GM23338 (cell line): ENCODE results near the gene CACNG3. TPM values are rescaled to one million over a fixed set of nuclear protein-coding genes. Genes with fewer than 3 reads are reported as not detected.
A peak's percentile ranks its signal among the peaks of the same experiment; 100 is the strongest.

Source experiments
- ATAC-seq: fragments of 200-7000 bp; cut with Tn5 transposase; 3 replicates; pipeline ENCODE4 v1.9.1; 2020
- DNase-seq: peaks from one replicate; pipeline ENCODE4 v3.0.0-alpha.2; 2015; ENCODE audit warnings: low spot score
- H2AFZ ChIP-seq: fragments of 200-600 bp; sonication (generic); 2 replicates; pipeline ENCODE4 v1.8.0; 2016; ENCODE audit warnings: antibody characterized with exemption, mild to moderate bottlenecking, moderate library complexity
- H3F3A ChIP-seq: fragments of 200-600 bp; sonication (generic); replicated peaks from 2 replicates; pipeline ENCODE4 v1.8.0; 2017; ENCODE audit warnings: antibody characterized with exemption, mixed run types, low read depth
- H3K27ac ChIP-seq: fragments of 200-600 bp; sonication (generic); 2 replicates; pipeline ENCODE4 v1.6.1; 2016; ENCODE audit warnings: low read depth
- H3K27me3 ChIP-seq: fragments of 200-600 bp; sonication (generic); 2 replicates; pipeline ENCODE4 v1.8.0; 2016; ENCODE audit warnings: mild to moderate bottlenecking, mixed run types, moderate library complexity; ENCODE audit not compliant: insufficient read depth
- H3K36me3 ChIP-seq: fragments of 200-600 bp; sonication (generic); 2 replicates; pipeline ENCODE4 v1.8.0; 2016; ENCODE audit warnings: mild to moderate bottlenecking; ENCODE audit not compliant: insufficient read depth
- H3K4me1 ChIP-seq: fragments of 200-600 bp; sonication (generic); 2 replicates; pipeline ENCODE4 v1.8.0; 2016; ENCODE audit warnings: mild to moderate bottlenecking, moderate library complexity; ENCODE audit not compliant: insufficient read depth
- H3K4me2 ChIP-seq: fragments of 200-600 bp; sonication (generic); 2 replicates; pipeline ENCODE4 v1.7.1; 2017; ENCODE audit warnings: mixed run types
- H3K4me3 ChIP-seq: fragments of 200-600 bp; sonication (generic); 2 replicates; pipeline ENCODE4 v1.6.1; 2016; ENCODE audit warnings: mixed run types
- H3K79me2 ChIP-seq: fragments of 200-600 bp; sonication (generic); replicated peaks from 2 replicates; pipeline ENCODE4 v1.8.0; 2017; ENCODE audit warnings: mild to moderate bottlenecking; ENCODE audit not compliant: insufficient read depth
- H3K9me2 ChIP-seq: fragments of 200-600 bp; sonication (generic); 2 replicates; pipeline ENCODE4 v1.8.0; 2017; ENCODE audit not compliant: insufficient read depth
- H4K20me1 ChIP-seq: fragments of 200-600 bp; sonication (generic); replicated peaks from 2 replicates; pipeline ENCODE4 v1.8.0; 2017; ENCODE audit warnings: mild to moderate bottlenecking; ENCODE audit not compliant: insufficient read depth
- H3K27ac Mint-ChIP-seq: 2 replicates; pipeline ENCODE4 v1.8.0; 2020; ENCODE audit warnings: inconsistent platforms, mild to moderate bottlenecking, moderate library complexity, mixed read lengths
- H3K27me3 Mint-ChIP-seq: 3 replicates; pipeline ENCODE4 v1.8.0; 2022; ENCODE audit warnings: low read depth, mild to moderate bottlenecking, moderate library complexity, mixed read lengths, inconsistent platforms; ENCODE audit not compliant: insufficient read depth, poor library complexity
- H3K36me3 Mint-ChIP-seq: 3 replicates; pipeline ENCODE4 v1.8.0; 2021; ENCODE audit warnings: low read depth, mild to moderate bottlenecking, inconsistent platforms, moderate library complexity, mixed read lengths
- H3K4me1 Mint-ChIP-seq: 3 replicates; pipeline ENCODE4 v1.8.0; 2020; ENCODE audit warnings: mild to moderate bottlenecking, inconsistent platforms, mixed read lengths
- H3K4me3 Mint-ChIP-seq: 3 replicates; pipeline ENCODE4 v1.8.0; 2021; ENCODE audit warnings: moderate library complexity, mild to moderate bottlenecking, inconsistent platforms, mixed read lengths
- H3K9me3 Mint-ChIP-seq: 3 replicates; pipeline ENCODE4 v1.8.0; 2020; ENCODE audit warnings: moderate library complexity, mild to moderate bottlenecking, inconsistent platforms, mixed read lengths
- CREB1 ChIP-seq: fragments of 250-450 bp; sonication (Bioruptor Pico); IDR thresholded peaks from 2 replicates; pipeline ENCODE4 v1.5.0; 2020; ENCODE audit warnings: low read depth, mild to moderate bottlenecking, moderate library complexity
- CTCF ChIP-seq, 2 experiments: fragments of 200-600 bp in 1 of 2; sonication (generic) in 1 of 2; conservative IDR thresholded peaks; 2 replicates each; pipeline versions ENCODE4 v1.5.1 to v1.6.1; 2016 to 2017; ENCODE audit warnings: antibody characterized with exemption in 2 of 2, low read depth in 2 of 2, mild to moderate bottlenecking in 2 of 2, moderate library complexity in 1 of 2
- EZH2 ChIP-seq: fragments of 200-600 bp; sonication (generic); IDR thresholded peaks from one replicate; pipeline ENCODE4 v1.8.0; 2017; ENCODE audit warnings: antibody characterized with exemption, mild to moderate bottlenecking, low read depth; ENCODE audit not compliant: unreplicated experiment
- EZH2phosphoT487 ChIP-seq: fragments of 200-600 bp; sonication (generic); IDR thresholded peaks from one replicate; pipeline ENCODE4 v1.8.1; 2018; ENCODE audit warnings: antibody characterized with exemption; ENCODE audit not compliant: unreplicated experiment
- NANOG ChIP-seq: IDR thresholded peaks from 2 replicates; pipeline ENCODE4 v1.6.1; 2016; ENCODE audit warnings: antibody characterized with exemption, borderline replicate concordance
- POLR2AphosphoS5 ChIP-seq: IDR thresholded peaks from 2 replicates; pipeline ENCODE4 v1.6.1; 2016; ENCODE audit warnings: antibody characterized with exemption, low read depth
- REST ChIP-seq: IDR thresholded peaks from one replicate; pipeline ENCODE4 v1.6.1; 2018; ENCODE audit warnings: antibody characterized with exemption; ENCODE audit not compliant: unreplicated experiment
- STAT1 ChIP-seq: IDR thresholded peaks from one replicate; pipeline ENCODE4 v1.6.1; 2016; ENCODE audit warnings: antibody characterized with exemption; ENCODE audit not compliant: unreplicated experiment
- ZNF114 ChIP-seq: fragments of 250-450 bp; sonication (Bioruptor Pico); IDR thresholded peaks from 2 replicates; pipeline ENCODE4 v1.5.0; 2020; ENCODE audit warnings: mild to moderate bottlenecking, moderate library complexity
- ZNF331 ChIP-seq: fragments of 250-450 bp; sonication (Bioruptor Pico); IDR thresholded peaks from 2 replicates; pipeline ENCODE4 v1.5.0; 2020; ENCODE audit warnings: low read depth, mild to moderate bottlenecking, moderate library complexity
- ZNF462 ChIP-seq: fragments of 250-450 bp; sonication (Bioruptor Pico); IDR thresholded peaks from 2 replicates; pipeline ENCODE4 v1.5.0; 2020; ENCODE audit warnings: mild to moderate bottlenecking, moderate library complexity
- polyA plus RNA-seq: library from polyadenylated mRNA; unstranded; fragments of >200 nt; fragmentation: Nextera tagmentation; extraction: Ambion mirVana; gene quantifications from 2 replicates; pipeline ENCODE4 v1.2.1, GENCODE V29; 2016
- total RNA-seq: library from RNA; depleted of rRNA; stranded (reverse); fragments of >200 nt; shearing (Covaris generic); gene quantifications from 2 replicates; pipeline ENCODE4 v1.2.3, GENCODE V29; 2014

The CACNG3 gene
- total and polyA plus RNA-seq, 2 experiments from 2014 or later: not detected

GRCh38 chr16:24349320-24349719 lies 93.2 kb downstream of the CACNG3 start:
- H3K36me3 ChIP-seq: no peaks in the 10 kb centered on the region
- Mint-ChIP-seq H3K27ac (no peak overlapping the region), H3K9me3 (no peaks in the 10 kb centered on the region), H3K4me3 (no peak overlapping the region), H3K36me3 (no peaks in the 10 kb centered on the region), H3K27me3 (peaks cover 2% of the 10 kb centered on the region), H3K4me1 (peaks cover 42% of the 10 kb centered on the region)
- no peaks in the 10 kb centered on the region for H3K79me2 ChIP-seq
- H3K4me2 ChIP-seq: peak overlapping the region; percentile 33; the same call in 1 of the 2 replicates
- H3K27ac ChIP-seq: no peak overlapping the region; the same call in 1 of the 2 replicates
- H2AFZ ChIP-seq: no peak overlapping the region
- no peak overlapping the region for H3K4me3 ChIP-seq
- H3F3A ChIP-seq: no peaks in the 10 kb centered on the region
- H3K27me3 ChIP-seq: no peaks in the 10 kb centered on the region
- H4K20me1 ChIP-seq: no peaks in the 10 kb centered on the region
- TF ChIP-seq CREB1 (CRISPR knock-in tag) (no peak), CTCF (conservative IDR thresholded peaks at IDR 0.05; ENCODE audit: low read depth in 2 of 2) (no peak), POLR2AphosphoS5 (no peak), EZH2 (no peak), ZNF114 (CRISPR knock-in tag) (no peak), EZH2phosphoT487 (no peak), ZNF462 (no peak), NANOG (no peak), STAT1 (no peak), REST (no peak), ZNF331 (CRISPR knock-in tag) (no peak)
- H3K4me1 ChIP-seq: peaks cover 48% of the 10 kb centered on the region
- DNase-seq (peak; percentile 17), ATAC-seq (no peak)
- H3K9me2 ChIP-seq: peaks cover 7% of the 10 kb centered on the region; the same call in 1 of the 2 replicates
